H4 (cell line): ENCODE measurements around the gene CCL7. TPM values are rescaled to one million over a fixed set of nuclear protein-coding genes. Genes with fewer than 3 reads are reported as not detected.
"Not testable (repeated sequence)": the region's sequence is repeated elsewhere in the genome, so short reads cannot be mapped to it uniquely, and the experiment has no call there.

Experiments used
- DNase-seq: peaks from one replicate; pipeline ENCODE4 v3.0.0-alpha.2; 2015; ENCODE audit warnings: low spot score
- total RNA-seq: library from RNA; depleted of rRNA; stranded (reverse); fragments of >200 nt; shearing (Covaris generic); gene quantifications from 2 replicates; pipeline ENCODE4 v1.2.3, GENCODE V29; 2014; rRNA removed

CCL7 gene
- total RNA-seq, result not detected in 2 replicates

DNA sequence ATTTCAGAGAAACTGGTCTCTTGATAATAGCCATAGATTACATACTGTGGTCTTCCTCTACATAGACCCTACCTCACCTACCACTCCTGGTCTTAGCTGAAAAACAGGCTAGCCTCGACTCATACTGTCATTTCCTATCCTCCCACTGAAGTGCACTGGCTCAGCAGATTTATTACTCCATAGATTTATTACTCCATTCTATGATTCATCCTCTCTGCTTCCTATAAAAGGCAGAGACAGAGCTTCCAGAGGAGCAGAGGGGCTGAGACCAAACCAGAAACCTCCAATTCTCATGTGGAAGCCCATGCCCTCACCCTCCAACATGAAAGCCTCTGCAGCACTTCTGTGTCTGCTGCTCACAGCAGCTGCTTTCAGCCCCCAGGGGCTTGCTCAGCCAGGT lies at the start of gene CCL7:
CCL7 (plus strand) TSS at position 253 of the 400 bp plus-strand sequence; CDS start at position 323, 70 bp downstream.
- no peak for DNase-seq

DNA sequence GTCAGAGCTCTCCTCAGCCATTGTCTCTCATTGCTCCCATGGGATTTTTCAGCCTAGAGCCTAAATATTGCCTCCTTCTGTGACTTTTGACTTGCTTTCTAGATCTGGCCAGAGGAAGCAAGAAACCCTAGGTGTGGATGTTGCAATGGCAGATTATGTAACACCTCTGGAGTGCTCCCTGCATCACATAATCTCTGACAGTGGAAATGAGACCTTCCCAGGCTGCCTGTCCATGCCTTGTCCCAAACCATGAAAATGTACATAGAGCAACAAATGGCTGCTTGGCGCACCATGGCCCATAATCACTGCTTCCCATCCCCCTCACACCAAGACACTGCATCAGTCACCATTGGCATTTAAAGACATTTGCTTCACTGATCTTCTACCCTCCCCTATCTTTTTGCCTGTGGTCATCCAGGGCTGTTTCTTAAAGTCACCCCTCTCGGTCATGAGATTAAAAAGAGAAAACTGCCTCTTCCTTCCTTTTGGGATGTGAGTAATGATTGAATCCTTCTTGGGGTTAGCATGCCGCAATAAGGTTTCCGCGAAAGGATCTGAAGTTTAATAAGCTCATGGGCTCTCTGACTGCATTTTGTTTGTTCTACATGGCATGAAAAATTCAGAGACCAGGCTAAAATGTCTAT lies 49.1 kb upstream of the CCL7 start:
- no peak for DNase-seq

DNA sequence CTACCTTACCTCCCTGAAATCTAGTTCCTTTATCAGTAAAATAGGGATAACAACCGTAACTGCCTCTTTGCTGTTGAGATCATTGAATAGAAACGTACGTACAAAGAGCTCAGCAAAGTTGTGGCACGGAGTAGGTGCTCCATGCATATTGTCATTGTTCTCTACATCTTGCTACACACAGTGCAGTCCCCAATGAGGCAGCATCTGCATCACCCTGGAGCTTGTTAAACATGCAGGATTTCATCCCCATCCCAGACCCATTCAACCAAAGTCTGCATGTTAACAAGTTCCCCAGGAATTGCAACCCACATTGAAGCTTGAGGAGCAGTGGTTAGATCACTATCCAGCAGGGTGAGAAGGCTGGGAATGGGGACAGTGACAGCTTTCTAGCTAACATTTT lies 48.6 kb upstream of the CCL7 start:
- no peak for DNase-seq

DNA sequence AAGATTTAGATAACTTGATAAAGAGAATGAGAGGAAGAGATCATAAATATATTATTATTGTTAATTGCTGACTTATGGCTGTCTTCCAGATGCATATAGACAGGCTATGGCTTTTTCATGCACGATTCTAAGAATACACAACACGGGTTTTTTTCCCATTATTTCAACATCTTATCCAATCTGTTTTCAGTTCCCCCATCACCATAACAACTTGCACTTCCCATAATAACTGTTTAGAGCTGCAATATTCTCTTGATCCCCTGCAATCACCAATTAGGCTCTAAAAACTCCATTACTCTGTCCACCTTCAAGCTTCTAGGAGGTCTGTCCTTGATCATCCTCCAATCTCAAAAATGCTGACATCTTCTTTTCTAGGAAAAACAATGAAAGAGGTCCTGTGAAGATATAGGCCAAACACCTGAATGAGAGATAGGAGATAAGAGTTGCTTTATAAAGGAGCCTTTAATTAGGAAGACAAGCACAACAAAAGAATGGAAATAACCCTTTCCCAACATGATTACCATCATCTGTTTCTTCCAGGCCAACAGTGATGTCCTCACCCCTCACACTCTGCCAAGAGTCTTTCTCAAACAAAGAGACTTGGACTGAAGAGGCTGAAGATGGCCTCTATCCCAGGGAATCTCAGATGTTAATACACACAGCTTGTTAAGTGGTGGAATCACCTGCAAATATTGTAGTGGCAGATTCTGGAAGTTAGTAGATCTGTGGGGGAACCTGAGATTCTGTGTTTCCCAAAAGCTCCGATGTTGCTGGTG lies 47.1 kb upstream of the CCL7 start:
- no peak for DNase-seq

DNA sequence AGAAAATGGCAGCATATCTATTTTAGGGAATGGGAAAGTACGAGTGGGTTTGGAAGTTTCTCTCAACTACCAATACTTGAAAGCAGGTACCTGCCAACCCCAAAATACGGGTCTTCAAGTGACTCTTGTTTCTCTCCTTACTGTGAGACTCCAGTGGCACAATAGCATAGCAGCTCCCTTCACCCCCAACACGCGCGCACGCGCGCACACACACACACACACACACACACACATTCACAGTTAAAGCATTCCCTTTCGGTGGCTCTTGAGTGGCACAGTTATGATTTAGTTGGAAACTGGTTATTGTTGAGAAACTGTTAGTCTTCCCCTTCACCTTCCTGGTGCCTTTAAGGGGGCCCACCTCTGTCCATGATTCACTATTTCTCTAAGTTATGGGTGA lies 45.0 kb upstream of the CCL7 start:
- DNase-seq, result no peak

DNA sequence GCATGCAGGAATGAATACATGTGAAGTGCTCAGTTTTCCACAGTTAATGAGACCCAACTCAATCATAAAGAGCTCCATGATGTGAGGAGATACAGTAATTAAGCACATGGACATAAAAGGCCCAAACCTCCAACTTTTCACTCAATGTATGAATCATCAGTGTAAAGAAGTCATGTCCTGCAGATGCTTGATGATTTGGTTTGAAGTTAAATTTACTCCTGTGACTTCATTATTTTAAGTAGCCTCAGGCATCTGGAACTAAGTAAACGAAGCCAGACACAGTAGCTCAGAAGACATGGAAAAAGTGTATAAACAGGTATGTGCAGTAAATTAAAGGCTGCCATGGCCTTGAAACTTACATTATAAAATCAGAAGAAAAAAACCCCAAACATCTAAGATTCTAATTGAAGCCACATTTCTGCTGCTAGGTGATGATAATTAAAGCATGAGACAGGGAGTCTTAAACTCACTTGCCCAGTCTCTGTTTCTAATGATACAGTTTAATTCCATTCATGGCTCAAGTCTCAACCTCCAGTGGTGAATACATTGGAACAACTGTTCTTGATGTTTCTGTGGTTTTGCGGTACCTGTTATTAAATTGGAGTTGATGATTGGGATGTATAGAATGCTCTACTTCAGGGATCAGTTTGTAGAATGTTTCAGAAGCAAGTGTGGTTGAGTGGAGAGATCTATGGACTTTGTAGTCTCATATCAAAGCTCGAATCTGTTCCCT lies 43.8 kb upstream of the CCL7 start:
- DNase-seq, result no peak

DNA sequence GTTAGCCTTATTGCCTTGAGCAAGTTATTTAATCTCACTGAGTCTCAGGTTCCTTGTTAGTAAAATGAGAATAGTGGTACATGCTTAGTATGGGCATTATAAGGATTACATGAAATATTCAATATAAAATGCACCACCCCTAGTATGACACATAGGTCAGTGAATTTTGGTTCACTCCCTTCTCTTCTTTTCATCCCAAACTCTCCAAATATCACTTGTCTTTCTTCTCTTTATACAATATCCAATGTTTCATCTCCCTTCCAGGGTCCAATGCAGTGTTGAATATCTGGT lies 43.3 kb upstream of the CCL7 start:
- no peak for DNase-seq

DNA sequence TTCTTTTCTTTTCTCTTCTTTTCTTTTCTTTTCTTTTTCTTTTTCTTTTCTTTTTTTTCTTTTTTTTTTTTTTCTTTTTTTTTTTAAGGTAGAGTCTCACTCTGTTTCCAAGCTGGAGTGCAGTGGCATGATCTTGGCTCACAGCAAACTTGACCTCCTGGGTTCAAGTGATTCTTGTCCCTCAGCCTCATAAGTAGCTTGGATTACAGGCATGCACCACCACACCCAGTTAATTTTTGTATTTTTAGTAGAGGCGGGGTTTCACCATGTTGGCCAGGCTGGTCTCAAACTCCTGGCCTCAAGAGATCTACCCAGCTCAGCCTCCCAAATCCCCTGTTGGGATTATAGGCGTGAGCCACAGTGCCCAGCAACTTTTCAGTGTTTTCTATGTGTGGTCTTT lies 42.7 kb upstream of the CCL7 start:
- not testable (repeated sequence) for DNase-seq

DNA sequence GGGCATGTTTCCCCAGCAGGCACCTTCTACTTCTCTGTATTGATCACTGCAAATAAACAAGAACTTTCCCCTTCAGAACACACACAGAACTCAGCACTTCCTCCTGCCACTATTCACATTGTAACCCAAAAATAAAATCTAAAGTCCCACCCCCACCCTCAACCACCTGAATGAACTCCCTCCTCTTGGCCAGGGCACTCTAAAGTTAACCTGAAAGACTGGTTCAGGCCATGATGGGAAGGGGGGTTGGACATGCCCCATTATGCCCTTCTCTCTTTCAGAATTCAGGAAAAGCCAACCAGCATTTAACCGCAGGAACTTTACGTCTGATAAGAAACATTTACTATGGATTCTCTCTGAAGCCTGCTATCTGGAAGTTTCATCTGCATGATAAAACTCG lies 42.3 kb upstream of the CCL7 start:
- DNase-seq, result no peak

DNA sequence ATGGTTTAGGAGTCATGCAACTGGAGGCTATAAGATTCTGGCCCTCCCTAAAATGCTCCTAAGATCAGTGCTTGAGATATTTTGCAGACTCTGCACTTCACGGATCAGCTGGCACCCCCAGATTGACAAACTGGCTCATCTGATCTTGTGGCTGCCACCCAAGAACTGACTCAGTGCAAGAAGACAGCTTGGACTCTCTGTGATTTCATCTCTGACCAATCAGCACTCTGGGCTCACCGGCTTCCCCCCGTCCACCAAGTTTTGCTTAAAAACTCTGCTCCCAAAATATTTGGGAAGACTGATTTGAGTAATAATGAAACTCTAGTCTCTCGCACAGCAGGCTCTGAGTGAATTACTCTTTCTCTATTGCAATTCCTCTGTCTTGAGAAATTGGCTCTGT lies 41.2 kb upstream of the CCL7 start:
- DNase-seq, result no peak

DNA sequence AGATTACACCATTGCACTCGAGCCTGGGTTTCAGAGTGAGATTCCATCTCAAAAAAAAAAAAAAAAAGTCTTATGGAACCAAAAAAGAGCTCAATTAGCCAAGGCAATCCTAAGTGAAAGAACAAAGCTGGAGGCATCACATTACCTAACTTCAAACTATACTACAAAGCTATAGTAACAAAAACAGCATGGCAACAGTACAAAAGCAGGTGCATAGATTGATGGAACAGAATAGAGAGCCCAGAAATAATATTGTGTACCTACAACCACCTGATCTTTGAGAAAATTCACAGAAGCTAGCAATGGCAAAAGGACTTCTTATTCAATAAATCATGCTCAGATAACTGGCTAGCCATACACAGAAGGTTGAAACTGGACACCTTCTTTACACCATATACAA lies 39.7 kb upstream of the CCL7 start:
- DNase-seq, result no peak

DNA sequence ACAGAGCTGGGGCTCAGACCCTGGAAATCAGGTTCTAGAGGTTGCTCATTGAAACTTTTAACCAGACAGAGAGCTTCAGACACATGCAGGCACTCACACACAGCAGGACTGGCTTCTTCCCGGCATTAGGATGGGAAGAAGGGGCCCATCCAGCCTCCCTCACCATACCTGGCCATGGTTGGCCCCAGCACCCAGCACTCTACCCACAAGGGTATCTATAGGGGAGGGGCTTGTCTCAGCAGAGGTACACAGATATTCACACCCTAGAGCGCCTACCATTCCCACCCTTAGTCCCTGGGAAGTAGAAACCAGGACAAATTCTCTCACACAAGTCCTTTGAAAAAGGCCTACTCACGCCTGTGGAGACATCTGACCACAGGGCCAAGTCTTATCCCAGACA lies 35.4 kb upstream of the CCL7 start:
- no peak for DNase-seq

DNA sequence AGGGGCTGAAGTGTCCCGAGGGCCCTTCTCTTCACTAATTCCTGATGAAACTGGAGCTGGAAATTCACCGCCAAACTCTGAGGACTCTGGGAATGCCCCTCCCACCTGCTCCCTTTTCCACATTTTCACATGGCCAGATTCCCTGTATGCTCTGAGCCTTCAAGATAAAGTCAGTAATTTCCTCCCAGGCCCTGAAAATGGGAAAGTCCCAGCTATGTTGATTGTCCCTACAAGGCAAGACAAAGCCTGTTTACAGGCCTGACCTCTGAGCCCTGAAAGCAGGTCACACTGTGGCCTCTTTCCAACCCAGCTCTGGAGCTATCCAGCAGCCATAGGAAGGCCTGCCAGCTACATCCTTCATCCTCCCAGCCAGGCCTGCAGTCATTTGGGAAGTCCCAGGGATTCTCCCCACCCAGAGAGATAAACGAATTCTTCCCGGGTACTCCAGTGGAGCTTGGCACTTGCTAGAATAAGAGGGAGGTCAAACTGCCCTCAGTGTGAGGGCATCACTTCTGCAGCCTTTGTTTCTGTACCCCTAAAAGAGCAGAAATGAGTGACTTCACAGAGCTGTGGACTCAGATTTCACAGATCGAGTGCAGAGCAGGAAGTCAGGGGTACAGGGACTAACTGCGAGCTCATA lies 34.5 kb upstream of the CCL7 start:
- no peak for DNase-seq

DNA sequence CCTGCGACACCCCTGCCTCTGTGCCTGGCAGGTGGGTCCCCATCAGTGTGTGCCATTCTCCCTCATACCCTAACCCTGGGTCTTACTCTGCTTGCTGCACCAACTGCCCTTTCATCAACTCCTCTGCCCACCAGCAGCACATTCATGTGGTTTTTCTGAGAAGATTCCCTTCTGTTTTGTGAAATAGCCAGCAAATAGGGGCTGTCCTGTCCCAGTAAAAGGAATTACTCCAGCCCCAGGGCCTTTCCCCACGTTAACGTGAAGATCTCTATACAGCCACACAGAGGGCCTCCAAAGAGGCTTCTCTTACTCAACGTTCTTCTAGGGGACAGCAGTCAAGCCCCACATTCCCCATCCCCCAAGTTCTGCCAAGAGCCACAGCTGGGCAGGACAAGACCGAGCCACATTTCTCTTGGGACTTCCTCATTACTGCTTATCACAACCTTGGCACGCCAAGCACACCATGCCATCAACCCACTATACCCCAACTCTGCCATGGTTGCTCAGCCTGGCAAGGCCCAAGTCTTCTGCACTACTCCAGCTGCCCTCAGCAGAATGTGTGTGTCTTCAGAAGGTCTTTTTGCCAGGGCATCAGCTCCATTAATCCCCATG lies 33.6 kb upstream of the CCL7 start:
- DNase-seq, result no peak

DNA sequence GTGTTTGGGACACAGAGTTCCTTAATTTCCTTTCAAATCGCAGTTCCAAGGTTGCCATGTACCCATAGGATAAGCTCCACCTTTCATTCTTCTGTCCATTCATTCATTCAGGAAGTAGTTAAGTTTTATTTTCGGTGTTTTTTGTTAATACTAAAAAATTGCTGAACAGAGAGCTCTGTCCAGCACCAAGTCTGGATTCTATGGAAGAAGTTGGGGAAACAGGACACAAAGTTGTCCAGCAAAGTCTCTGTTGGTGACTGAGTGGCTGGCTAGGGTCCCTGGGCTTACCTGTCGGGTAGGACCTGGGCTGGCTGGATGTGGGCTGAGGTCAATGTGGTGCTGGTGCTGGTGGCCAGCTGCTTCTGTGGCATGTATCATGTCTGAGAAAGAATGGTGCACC lies 32.6 kb upstream of the CCL7 start:
- DNase-seq, result no peak

DNA sequence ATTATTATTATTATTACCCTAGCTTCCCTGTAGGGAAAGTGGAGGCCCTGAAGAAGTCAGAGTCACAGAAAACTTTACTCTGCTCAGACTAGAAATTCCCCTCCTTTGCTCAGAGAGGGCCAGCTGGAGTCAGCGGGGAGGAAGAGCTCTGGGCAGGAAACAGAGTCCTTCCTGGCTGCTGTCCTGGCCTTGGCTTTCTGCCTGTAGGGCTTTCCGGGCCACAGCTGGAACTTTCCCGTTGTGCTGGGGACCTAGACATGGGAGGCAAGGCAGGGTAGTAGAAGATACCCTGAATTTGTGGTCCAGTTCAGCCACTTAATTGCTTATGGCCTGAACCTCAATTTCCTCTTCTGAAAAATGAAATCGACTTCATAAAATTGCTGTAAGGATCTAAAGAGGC lies 29.0 kb upstream of the CCL7 start:
- no peak for DNase-seq

DNA sequence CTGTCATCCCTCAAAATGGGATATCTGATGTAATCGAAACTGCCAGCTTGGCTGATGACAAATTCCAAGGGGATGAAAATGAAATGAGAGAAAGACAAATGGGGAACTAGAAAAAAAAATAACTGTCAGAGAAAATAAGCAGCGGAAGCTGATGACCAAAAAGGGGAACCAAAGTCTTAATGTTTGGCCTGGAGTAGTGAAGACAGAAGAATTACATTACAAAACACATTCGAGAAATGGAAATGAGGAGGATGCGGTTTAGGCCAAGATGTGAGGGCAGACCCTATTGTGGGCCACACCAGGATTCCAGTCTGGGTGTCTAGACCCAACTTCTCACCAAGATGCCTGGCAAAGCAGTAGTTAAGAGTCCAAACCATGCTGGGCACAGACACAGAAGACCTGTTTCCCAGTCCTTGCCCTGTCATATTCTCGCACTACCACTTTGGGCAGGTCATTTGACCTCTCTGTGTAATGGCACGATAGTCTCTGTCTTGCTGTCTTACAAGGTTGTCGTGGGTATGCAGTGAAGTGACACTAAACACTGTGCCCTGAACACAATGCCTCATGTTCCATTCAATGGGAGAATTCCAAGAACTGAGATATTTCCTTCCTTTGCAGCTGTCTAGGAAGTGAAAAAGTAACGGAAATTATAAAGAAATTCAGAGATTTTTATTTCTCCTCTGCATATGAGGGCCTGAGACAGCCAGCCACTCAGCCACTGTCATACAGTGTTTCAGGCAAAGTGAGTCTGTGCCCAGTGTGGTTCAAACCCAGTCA lies 27.2 kb upstream of the CCL7 start:
- DNase-seq, result no peak

DNA sequence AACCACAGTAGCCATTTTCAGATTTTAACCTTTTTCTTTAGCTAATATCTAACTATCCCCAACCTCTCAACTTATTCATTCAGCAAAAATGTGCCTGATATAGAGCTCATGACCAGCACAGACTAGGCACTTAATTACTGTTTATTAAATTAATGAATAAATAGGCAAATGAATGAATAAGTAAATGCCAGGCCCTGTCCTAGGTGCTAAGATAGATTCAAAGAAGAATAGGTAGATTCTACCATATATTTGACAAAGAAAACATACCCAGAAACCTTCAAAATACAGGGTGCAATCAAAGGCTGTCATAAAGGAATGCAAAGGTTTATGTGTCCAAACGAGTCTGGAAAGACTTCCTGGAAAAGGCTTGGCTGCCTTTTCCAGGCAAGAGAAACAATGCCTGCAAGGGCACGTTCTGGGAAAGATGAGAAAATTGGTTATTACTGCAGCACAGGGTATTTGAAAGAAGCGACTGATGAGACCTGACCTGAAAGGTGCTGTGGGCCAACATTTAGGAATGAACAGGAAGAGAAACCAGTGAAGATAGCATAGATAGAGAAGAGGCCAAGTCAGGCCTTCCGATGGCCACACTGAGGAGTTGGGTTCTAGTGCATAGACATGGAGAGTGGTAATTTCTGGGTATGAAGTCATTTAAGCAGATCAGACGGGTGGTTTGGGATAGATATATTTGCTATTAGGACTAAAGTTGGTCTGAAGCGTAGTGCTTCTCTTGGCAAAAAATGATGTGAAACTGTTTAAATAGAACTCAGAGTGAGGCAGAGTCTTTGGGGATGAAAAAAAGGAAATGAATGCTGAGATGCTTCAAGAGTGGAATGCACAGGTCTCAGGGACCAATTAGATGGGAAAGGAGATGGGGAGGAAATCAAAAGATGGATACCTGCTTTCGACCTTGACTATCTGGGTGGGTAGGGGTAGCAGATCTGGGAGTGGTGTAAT lies 26.4 kb upstream of the CCL7 start:
- no peak for DNase-seq

DNA sequence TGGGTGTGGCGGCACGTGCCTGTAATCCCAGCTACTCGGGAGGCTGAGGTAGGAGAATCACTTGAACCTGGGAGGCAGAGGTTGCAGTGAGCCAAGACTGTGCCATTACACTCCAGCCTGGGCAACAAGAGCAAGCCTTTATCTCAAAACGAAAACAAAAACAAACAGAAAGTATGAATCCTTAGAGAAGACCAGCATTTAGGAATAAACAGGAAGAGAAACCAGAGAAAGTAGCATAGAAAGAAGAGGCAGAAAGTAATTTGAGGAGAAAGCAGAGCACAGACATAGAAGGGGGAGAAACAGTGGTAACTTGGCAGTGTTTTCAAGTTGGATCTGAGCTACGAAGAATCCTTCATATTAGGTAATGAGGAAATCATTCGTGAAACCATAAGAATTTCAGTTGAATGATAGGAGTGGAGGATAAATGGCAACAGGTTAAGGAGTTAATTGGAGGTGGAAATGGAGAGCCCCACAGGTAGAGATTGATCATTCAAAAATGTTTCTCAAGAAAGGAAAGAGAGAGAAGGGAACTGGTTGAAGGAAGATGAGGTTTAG lies 24.6 kb upstream of the CCL7 start:
- no peak for DNase-seq

DNA sequence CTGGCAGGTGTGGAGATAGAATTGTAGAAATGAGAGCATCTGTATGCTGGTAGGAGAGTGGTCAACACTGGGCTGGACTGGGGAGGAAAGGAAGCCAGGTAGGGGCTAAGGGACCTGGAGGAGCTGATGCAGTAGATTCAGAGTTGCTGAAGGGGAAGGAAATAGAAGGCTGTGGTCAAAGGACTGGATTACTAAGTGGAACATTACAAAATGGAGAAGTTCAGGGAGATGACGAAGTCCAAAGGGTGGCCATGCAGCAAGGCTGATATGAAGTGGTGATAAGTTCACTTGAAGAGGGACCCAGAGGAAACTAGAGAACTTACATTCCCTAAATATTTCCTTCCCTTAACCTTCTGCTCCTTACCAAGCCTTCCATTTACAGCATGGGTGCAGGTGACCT lies 23.6 kb upstream of the CCL7 start:
- DNase-seq, result no peak
